ENCODE measurements around the gene MED25. TPM values are rescaled to one million over a fixed set of nuclear protein-coding genes. Genes with fewer than 3 reads are reported as not detected.

Gene MED25
- total RNA-seq, result 35.3 and 47.6 TPM in 2 replicates

GRCh38 chr19:49817964-49818648, at the start of gene MED25:
Gene MED25 (plus strand): TSS chr19:49818289. CDS start chr19:49818342, 53 bp downstream.
- peak; percentile 74 for DNase-seq (ENCODE audit: extremely low read depth, low read depth, low spot score)

DNA sequence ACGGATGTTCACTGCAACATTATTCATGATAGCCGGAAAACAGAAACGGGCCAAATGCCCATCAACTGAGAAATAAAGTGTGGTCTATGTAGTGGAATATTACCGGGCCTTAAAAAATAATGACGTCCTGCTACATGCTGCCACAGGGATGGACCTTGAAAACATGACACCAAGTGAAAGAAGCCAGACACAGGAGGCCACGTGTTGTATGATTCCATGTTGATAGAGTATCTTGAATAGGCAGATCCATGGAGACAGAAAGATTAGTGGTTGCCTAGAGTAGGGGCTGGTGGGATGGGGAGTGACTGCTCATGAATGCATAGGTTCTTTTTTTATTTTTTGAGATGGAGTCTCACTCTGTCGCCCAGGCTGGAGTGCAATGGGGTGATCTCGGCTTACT, 47.6 kb upstream of the MED25 start:
- no peak for DNase-seq (ENCODE audit: extremely low read depth, low read depth, low spot score)

DNA sequence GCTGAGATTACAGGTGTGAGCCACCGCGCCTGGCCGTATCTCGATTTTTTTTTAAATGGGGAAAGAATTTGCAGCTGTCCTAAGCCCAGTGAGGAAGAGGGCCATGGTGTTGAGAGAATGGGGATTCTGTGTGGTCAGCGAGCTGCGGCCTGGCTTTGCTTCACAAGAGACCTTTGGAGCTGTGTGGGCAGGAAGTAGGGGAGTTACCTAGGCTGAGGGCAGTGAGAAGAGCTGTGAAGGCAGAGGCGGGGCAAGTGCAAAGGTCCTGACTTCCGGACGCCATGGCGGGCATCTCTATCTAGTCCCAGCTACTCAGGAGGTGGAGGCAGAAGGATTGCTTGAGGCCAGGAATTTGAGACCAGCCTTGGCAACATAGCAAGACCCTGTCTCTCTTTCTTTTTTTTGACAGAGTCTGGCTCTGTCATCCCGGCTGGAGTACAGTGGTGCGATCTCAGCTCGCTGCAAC, 46.4 kb upstream of the MED25 start:
- DNase-seq (ENCODE audit: extremely low read depth, low read depth, low spot score), result no peak

- DNase-seq (ENCODE audit: extremely low read depth, low read depth, low spot score), result no peak
Measured at GRCh38 chr19:49772850-49773432, 45.1 kb upstream of the MED25 start.

- no peak for DNase-seq (ENCODE audit: extremely low read depth, low read depth, low spot score)
Measured at GRCh38 chr19:49773663-49774350, 44.3 kb upstream of the MED25 start.

- DNase-seq (ENCODE audit: extremely low read depth, low read depth, low spot score), result no peak
Measured at GRCh38 chr19:49774969-49775368, 43.1 kb upstream of the MED25 start.

DNA sequence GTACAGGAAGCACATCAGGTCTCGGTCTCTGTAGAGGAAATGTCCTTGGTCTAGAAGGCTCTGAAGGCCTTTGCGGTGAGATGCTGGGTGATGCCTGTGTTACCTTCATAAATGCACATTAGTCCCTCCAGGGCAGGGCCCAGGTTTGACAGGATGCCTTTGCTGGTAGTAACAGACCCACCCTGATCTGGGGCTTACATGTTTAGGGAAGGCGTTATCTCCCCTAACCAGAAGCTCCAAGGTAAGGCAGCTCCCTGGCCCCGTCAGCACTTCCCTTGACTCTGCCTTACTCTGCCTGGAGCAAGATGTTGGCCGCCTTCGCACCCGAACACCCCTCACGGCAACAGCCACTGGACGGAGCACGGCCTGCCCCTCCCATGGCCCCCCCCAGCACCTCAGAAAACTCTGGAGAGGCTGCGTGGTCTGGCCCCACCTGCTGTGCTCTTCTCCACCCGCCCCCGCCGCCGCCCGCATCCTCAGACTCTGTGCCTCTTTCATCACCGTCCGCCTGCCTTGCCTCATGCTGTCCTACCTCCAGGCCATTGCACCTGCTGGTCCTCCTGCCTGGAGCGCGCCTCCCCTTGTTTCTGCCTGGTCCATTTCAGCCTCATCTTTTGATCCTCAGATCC, 42.2 kb upstream of the MED25 start:
- no peak for DNase-seq (ENCODE audit: extremely low read depth, low read depth, low spot score)

DNA sequence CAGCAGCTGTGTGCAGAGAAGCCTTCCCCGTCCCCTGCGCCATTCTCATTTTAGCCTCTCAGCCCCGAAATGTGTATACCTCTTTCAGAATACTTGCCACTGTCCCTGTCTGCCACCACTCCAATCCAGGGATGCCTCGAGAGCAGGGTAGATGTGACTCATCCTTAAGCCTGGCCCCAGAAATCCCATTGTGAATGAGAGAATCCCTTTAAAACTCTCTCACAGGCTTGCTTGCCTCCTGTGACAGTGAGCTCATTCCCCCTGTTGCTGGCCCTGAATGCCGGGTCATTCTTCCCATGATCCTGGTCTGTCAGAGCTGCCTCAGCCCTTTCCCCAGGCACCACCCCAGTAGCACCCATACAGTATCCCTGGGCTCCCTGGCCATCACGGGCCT, 41.7 kb upstream of the MED25 start:
- DNase-seq (ENCODE audit: extremely low read depth, low read depth, low spot score), result no peak

GRCh38 chr19:49779731-49780555, 38.1 kb upstream of the MED25 start:
- DNase-seq (ENCODE audit: extremely low read depth, low read depth, low spot score), result no peak

GRCh38 chr19:49780861-49781260, 37.2 kb upstream of the MED25 start:
- no peak for DNase-seq (ENCODE audit: extremely low read depth, low read depth, low spot score)

DNA sequence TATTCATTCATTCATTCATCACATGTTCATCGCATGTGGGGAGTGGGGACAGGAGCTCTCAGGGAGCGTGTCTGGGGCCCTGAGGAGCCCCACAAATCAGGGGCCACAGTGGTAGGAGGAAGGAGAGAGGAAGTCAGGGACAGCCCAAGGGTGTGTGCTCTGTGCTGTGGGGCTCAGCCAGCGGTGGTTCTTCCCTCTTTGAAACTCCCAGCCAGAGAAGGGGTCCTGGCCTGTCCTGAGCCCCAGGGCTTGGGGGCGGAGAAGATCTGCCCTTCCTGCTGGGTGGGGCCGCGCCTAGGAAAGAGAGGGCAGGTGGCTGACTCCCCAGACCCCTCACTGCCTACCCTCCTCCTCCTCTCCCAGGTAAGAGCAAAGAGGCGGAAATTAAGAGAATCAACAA, 36.7 kb upstream of the MED25 start:
- DNase-seq (ENCODE audit: extremely low read depth, low read depth, low spot score), result no peak

DNA sequence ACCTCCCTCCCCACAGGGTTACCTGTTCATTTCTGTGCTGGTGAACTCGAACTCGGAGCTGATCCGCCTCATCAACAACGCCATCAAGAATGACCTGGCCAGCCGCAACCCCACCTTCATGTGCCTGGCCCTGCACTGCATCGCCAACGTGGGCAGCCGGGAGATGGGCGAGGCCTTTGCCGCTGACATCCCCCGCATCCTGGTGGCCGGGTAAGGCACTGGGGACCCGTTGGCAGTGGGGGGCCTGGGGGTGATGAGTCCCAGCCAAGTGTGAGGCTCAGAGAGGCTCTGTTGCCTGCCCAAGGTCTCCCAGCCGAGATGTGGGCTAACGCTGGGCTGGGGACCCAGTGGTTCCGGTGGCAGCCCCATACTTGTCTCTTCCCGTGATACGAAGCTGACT, 35.6 kb upstream of the MED25 start:
- no peak for DNase-seq (ENCODE audit: extremely low read depth, low read depth, low spot score)

- no peak for DNase-seq (ENCODE audit: extremely low read depth, low read depth, low spot score)
Measured at GRCh38 chr19:49786376-49786820, 31.7 kb upstream of the MED25 start.

DNA sequence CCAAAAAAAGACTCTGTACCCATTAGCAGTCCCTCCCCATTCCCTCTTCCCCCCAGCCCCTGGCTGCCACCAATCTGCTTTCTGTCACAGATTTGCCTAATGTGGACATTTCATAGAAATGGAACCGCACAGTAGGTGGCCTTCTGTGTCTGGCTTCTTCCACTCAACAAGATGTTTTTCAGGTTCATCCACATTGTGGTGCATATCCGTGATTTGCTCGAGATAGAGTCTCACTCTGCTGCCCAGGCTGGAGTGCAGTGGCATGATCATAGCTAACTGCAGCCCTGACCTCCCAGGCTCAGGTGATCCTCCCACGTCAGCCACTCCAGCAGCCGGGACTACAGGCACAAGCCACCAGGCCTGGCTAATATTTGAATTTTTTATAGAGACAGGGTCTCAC, 30.3 kb upstream of the MED25 start:
- DNase-seq (ENCODE audit: extremely low read depth, low read depth, low spot score), result no peak

DNA sequence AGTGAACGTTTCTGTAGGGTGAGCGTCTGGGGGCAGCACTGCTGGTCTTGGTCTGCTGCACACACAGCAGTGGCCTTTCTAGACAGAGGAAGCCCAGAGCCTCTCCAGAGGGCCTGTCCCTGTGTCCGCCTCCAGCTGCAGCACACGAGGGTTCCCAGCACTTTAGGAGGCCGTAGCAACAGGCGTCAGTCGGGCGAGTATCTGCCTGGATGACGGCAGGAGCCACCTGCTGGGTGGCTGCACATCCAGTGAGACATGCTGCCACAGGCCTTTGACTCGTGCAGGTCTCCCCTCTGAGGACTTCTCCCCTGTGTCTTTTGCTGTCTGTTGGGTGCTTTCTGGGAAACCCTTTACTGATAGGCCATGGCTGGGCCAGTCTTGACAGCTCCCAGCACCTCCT, 29.2 kb upstream of the MED25 start:
- no peak for DNase-seq (ENCODE audit: extremely low read depth, low read depth, low spot score)

- no peak for DNase-seq (ENCODE audit: extremely low read depth, low read depth, low spot score)
Measured at GRCh38 chr19:49790866-49791265, 27.2 kb upstream of the MED25 start.

GRCh38 chr19:49791776-49792445, 26.2 kb upstream of the MED25 start:
- DNase-seq (ENCODE audit: extremely low read depth, low read depth, low spot score), result no peak

DNA sequence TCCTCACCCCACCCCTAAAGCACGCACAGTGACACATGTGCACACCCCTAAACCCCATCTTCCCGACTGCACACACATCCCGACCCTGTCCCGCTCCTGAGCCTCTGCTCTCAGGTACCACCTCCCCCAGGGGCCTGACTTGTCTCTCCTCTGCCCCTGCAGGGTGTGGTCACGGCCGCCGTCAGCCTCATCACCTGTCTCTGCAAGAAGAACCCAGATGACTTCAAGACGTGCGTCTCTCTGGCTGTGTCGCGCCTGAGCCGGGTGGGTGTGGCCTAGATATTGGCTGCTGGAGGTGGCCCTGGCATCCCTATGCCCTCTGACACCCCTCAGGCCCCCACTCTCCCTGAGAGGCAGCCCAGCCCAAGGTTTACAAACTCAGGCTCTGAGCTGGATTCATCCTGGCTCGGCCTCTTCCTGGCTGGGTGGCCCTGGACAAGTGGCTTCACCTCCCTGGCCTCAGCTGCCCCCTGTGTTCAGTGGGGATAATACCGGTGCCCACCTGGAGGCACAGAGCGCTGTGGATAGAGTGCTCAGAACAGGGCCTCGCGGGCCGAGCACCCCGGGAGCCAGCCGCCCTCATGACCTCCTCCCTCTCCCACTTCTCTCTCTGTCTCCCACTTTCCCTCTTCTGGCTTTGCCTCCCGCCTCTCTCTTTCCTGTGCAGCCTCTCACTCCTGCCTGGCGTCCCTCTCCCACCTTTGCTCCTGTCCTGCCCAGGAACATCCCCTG, 25.1 kb upstream of the MED25 start:
- DNase-seq (ENCODE audit: extremely low read depth, low read depth, low spot score), result no peak

GRCh38 chr19:49793561-49793840, 24.6 kb upstream of the MED25 start:
- DNase-seq (ENCODE audit: extremely low read depth, low read depth, low spot score), result no peak

- DNase-seq (ENCODE audit: extremely low read depth, low read depth, low spot score), result no peak
Measured at GRCh38 chr19:49795615-49796014, 22.5 kb upstream of the MED25 start.
